Measurements from ENCODE around the gene LTBR. TPM values are rescaled to one million over a fixed set of nuclear protein-coding genes. Genes with fewer than 3 reads are reported as not detected.

The LTBR gene
- total RNA-seq, 1 donor from 2014 or later: 156 TPM

DNA sequence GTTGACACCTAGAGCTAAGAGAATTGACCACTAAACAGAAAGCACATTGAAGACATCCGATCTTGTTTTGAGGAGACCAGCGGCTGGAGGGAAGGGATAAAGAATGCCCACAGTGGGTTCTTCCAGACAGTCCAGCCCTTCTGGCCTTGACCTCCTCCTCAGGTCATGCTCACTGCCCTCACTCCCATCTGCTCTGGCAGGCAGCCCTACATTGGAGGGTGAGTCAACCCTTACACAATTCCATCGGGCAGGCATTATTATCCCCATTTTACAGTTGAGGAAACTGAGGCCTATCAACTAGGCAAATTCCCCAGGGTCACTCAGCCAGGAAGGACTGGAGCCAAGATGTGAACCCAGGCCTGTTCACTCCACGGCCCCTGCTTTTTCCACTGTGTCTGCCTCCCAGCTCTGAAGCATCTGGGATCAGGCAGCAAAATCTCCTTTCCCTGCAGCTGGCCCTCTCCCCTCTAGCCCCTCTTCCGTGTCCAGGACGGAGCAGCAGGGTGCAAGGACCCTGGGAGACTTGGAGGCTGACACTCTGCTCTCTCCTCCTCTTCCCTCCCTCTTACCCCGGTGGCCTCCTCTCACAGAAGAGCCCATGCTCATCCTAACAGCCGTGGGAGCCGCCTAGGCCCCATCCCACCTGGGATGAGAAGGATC lies 13.9 kb upstream of the LTBR start:
- DNase-seq (no peak), ATAC-seq (no peak)
- intact Hi-C loops (cut with DNase I): no loop called here
- Histone ChIP-seq H3K4me3 (no peak overlapping the region), H3K27me3 (no peaks in the 10 kb centered on the region), H3K9me3 (no peaks in the 10 kb centered on the region), H3K36me3 (no peaks in the 10 kb centered on the region), H3K4me1 (peaks cover 38% of the 10 kb centered on the region), H3K27ac (peak overlapping the region; percentile 6)
- TF ChIP-seq, protein P1, sequence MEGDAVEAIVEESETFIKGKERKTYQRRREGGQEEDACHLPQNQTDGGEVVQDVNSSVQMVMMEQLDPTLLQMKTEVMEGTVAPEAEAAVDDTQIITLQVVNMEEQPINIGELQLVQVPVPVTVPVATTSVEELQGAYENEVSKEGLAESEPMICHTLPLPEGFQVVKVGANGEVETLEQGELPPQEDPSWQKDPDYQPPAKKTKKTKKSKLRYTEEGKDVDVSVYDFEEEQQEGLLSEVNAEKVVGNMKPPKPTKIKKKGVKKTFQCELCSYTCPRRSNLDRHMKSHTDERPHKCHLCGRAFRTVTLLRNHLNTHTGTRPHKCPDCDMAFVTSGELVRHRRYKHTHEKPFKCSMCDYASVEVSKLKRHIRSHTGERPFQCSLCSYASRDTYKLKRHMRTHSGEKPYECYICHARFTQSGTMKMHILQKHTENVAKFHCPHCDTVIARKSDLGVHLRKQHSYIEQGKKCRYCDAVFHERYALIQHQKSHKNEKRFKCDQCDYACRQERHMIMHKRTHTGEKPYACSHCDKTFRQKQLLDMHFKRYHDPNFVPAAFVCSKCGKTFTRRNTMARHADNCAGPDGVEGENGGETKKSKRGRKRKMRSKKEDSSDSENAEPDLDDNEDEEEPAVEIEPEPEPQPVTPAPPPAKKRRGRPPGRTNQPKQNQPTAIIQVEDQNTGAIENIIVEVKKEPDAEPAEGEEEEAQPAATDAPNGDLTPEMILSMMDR (IDR thresholded peaks at IDR 0.05): no peak

DNA sequence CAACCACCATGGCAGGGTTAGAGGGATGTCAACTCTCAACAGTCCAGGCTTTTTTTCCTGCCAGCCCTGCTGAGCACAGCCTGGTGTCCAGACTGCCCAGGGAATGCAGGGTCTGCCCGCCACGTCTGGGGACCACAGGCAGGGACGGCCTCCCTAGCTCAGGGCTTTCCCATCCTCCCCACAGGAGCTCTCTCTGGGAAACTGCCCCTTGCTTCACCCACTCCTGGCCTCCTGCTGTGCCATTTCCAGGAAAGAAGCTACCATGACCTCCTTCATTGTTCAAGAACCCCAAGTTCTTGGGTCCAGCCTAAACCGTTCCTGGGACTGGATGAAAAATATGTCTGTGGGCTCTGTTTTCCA lies 13.4 kb upstream of the LTBR start:
- DNase-seq (no peak), ATAC-seq (no peak)
- Histone ChIP-seq H3K4me3 (peak overlapping the region; percentile 29), H3K27ac (peak overlapping the region; percentile 6), H3K36me3 (no peaks in the 10 kb centered on the region), H3K27me3 (no peaks in the 10 kb centered on the region), H3K9me3 (no peaks in the 10 kb centered on the region), H3K4me1 (peaks cover 37% of the 10 kb centered on the region)
- intact Hi-C loops (cut with DNase I): no loop called here
- TF ChIP-seq, protein P1 (IDR thresholded peaks at IDR 0.05): no peak

DNA sequence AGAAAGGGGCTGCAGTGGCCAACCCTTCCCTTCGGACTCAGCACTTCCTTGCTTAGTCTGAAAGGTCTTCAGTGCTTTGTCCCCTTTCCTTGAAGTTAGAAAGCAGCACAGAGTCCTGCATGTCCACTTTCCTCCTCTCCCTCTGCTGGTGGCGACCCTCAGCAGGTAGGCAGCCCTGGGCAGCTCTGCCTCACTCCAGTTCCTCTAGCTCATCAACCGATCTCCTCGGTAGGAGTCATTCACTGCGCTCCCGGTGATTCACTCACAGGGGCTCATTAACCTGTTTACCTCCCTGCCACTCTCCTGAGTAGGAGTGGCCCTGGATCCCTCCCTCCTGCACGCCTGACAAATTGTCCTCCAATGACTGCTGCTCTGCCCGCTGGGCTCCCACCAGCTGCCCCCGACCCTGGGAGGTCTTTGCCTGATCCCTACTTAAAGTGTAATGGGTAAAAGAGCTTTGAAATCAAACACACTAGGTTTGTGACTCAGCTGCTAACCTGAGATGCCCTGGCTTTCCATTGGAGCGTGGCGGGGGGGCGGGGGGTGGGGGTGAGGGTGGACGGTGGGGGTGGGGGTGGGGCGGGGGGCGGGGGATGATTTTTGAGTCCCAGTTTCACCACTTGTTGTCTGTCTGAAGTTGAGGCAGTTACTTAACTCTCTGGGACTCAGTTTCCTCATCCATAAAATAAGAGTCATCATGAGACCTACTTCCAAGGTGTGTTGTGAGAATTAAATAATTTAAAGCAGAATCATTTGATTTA lies 12.8 kb upstream of the LTBR start:
- TF ChIP-seq, protein P1 (IDR thresholded peaks at IDR 0.05): no peak
- H3K9me3 ChIP-seq: no peaks in the 10 kb centered on the region
- peak overlapping the region; percentile 42 for H3K4me3 ChIP-seq
- ATAC-seq (peak; percentile 36), DNase-seq (peak; percentile 80)
- H3K27ac ChIP-seq: peak overlapping the region; percentile 91
- H3K27me3 ChIP-seq: no peaks in the 10 kb centered on the region
- intact Hi-C loops (cut with DNase I): no loop called here
- H3K4me1 ChIP-seq: peaks cover 43% of the 10 kb centered on the region
- no peaks in the 10 kb centered on the region for H3K36me3 ChIP-seq

DNA sequence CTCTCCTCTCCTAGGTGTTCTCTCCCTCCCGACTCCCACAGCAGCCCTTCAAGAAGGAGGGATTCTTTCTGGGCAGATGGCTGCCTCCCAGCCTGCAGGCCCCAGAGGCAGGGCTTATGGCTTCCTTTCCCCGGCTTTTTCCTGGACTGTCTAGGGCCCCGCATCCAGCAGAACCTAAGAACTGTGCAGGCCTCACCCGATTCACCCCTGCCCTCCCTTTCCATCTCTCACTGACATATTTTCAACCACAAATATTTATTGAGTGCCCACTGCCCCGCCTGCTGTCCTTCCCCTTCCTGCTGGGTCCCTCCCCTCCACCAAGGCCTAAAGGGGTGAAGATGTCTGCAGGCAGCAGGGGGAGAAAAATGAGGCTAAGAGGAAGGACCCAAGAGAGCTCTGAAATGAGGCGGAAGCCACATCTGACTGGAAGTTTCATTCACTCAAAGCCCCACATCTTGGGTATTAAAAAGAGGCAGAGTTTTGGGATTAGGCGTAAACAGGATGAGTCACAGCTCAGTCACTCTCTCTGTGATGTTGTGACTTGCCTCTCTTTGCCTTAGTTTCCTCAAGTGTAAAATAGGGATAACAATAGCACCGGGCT lies 11.5 kb upstream of the LTBR start:
- peak overlapping the region; percentile 52 for H3K4me3 ChIP-seq
- peak; percentile 43 for ATAC-seq

DNA sequence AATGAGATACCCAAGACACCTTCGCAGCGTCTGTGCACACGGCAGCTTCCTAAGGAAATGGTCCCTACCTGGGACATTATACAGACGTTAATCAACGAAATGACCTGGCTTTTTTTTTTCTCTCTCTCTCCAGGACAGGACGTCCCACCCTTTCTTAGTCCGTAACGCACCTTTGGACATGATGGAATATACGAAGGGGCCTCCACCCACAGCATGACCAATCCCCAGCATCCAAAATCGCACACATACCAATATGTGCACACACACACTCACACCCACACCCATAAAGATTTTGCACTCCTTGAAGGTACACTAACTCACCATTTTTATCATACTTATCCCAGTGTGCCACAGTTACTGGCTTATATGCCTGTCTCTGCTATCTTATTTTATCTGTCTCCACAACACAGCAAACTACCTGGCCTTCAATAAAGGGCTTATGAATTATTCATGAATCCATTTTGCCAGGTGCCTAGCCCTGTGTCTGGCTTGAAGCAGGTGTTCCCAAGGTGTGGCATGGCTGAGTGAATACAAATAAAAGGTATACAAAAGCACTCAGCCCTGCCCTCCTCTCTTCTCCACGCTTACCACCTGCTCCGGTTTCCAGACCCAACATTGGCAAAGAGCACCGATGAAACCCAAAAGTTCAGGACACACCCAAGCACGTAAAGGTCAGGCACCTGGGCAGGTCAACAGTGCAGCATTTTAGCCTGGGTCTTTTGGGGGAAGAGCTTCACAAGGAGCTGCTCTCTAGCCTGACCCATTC lies 10.8 kb upstream of the LTBR start:
- Histone ChIP-seq H3K4me3 (peak overlapping the region; percentile 52), H3K27ac (peak overlapping the region; percentile 91), H3K9me3 (no peaks in the 10 kb centered on the region), H3K27me3 (no peaks in the 10 kb centered on the region), H3K4me1 (peaks cover 54% of the 10 kb centered on the region), H3K36me3 (no peaks in the 10 kb centered on the region)
- ATAC-seq: no peak
- no peak for DNase-seq
- TF ChIP-seq, protein P1 (IDR thresholded peaks at IDR 0.05): no peak
- intact Hi-C loops (cut with DNase I): no loop called here

More for the DNA sequence above, 11.5 kb upstream of the LTBR start:
- Histone ChIP-seq H3K36me3 (no peaks in the 10 kb centered on the region), H3K27ac (peak overlapping the region; percentile 91), H3K9me3 (no peaks in the 10 kb centered on the region), H3K4me1 (peaks cover 54% of the 10 kb centered on the region), H3K27me3 (no peaks in the 10 kb centered on the region)
- DNase-seq: peak; percentile 75
- TF ChIP-seq, protein P1 (IDR thresholded peaks at IDR 0.05): no peak
- intact Hi-C loops (cut with DNase I): no loop called here
